Measurements from ENCODE around the gene ZDHHC22.

ZDHHC22 gene

DNA sequence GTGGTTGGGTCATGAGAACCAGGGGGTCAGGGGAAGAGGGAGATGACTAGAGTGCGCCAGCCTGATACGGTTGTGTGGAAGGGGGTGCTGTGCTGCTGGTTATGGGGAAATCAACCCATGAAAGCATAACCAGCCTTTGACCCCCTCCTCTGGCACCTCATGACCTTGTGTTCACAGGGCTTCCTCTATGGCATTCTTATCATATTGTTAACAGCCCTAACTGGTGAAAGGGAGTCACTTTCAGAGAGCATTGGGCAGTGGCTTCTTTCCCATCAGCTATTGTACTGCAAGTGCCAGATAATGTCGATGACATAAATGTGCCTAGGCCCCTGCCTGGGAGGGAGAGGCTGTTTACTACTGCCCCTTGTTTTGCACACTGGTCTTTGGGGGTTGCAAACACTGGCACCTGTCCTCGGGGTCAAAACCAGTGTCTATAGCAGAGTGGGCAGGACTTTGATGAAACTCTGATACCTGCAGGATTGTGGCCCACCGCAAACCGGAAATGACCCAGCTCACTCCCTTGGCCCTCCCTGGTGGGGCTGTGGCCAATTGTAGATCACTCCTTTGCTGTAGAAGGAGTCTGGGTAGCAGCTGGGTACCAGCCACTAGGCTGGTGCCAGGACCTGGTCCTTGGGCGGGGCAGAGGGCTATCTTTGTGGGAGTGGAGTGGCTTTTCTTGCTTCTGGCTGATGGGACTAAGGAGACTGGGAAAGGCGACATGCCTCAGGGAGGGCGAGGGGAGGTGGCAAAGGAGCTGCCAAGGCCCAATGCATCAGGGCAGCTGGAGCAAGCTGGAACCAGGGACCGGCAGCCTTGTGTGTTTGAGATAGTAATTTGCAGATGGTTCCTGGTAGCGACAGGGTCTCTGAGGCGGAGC lies 39.4 kb upstream of the ZDHHC22 start:
- H2AFZ ChIP-seq (ENCODE audit: low read length) = 0 out of 2 replicates have a peak overlapping the region, but pooled peaks have one; percentile 60
- no peaks in the 10 kb centered on the region for H3F3A ChIP-seq (ENCODE audit: insufficient read depth, low read length)
- H3K4me1 ChIP-seq (ENCODE audit: insufficient read depth, low read length, severe bottlenecking) = peaks cover 17% of the 10 kb centered on the region
- no peak overlapping the region for H3K9ac ChIP-seq (ENCODE audit: low read length)
- H3K9me2 ChIP-seq (ENCODE audit: low read depth, low read length) = no peaks in the 10 kb centered on the region
- no peaks in the 10 kb centered on the region for H3K36me3 ChIP-seq (ENCODE audit: insufficient read depth, low read length)
- no peaks in the 10 kb centered on the region for H3K79me2 ChIP-seq (ENCODE audit: insufficient read depth, low read length)
- H3K9me3 ChIP-seq (ENCODE audit: low read length) = no peaks in the 10 kb centered on the region
- TF ChIP-seq CTCF (IDR thresholded peaks at IDR 0.05; ENCODE audit: low read length) (no peak), EZH2 (IDR thresholded peaks at IDR 0.05; ENCODE audit: borderline replicate concordance, low read length) (no peak)
- H3K27ac ChIP-seq (ENCODE audit: low read depth, low read length, poor library complexity, severe bottlenecking) = peak overlapping the region; percentile 30
- peak overlapping the region; percentile 66 for H3K4me2 ChIP-seq (ENCODE audit: low read length)
- H3K27me3 ChIP-seq (ENCODE audit: insufficient read depth, low read length) = no peaks in the 10 kb centered on the region
- no peaks in the 10 kb centered on the region for H4K20me1 ChIP-seq (ENCODE audit: insufficient read depth, low read length)
- H3K4me3 ChIP-seq (ENCODE audit: low read depth, low read length, poor library complexity, severe bottlenecking) = peak overlapping the region; percentile 69

DNA sequence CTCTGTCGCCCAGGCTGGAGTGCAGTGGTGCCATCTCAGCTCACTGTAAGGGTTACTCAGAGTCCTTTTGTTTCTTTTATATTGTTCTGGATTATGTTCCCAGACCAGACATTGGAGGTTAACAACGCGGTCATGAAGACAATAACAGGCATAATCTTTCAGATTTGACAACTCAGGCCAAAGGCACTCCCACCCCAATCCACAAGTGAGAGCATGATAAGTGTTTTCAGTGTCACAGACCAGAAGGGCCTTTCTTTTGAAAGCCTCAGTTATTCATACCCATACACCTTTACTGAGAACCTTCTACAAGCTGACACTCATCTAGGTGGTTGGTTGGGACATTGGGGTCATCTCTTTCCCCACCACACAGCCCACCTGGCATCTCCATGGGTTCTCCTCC lies 37.1 kb upstream of the ZDHHC22 start:
- Histone ChIP-seq H3K9me3 (ENCODE audit: low read length) (no peaks in the 10 kb centered on the region), H3K27ac (ENCODE audit: low read depth, low read length, poor library complexity, severe bottlenecking) (no peak overlapping the region), H3K9me2 (ENCODE audit: low read depth, low read length) (no peaks in the 10 kb centered on the region), H3K9ac (ENCODE audit: low read length) (no peak overlapping the region), H3K36me3 (ENCODE audit: insufficient read depth, low read length) (no peaks in the 10 kb centered on the region), H3K4me1 (ENCODE audit: insufficient read depth, low read length, severe bottlenecking) (peaks cover 17% of the 10 kb centered on the region), H3K4me2 (ENCODE audit: low read length) (no peak overlapping the region), H4K20me1 (ENCODE audit: insufficient read depth, low read length) (no peaks in the 10 kb centered on the region), H3K4me3 (ENCODE audit: low read depth, low read length, poor library complexity, severe bottlenecking) (no peak overlapping the region), H3F3A (ENCODE audit: insufficient read depth, low read length) (no peaks in the 10 kb centered on the region), H3K27me3 (ENCODE audit: insufficient read depth, low read length) (no peaks in the 10 kb centered on the region), H3K79me2 (ENCODE audit: insufficient read depth, low read length) (no peaks in the 10 kb centered on the region), H2AFZ (ENCODE audit: low read length) (no peak overlapping the region)
- TF ChIP-seq EZH2 (IDR thresholded peaks at IDR 0.05; ENCODE audit: borderline replicate concordance, low read length) = no peak
- TF ChIP-seq CTCF (IDR thresholded peaks at IDR 0.05; ENCODE audit: low read length) = no peak

GRCh38 chr14:77177702-77178101 lies 36.1 kb upstream of the ZDHHC22 start:
- TF ChIP-seq EZH2 (IDR thresholded peaks at IDR 0.05; ENCODE audit: borderline replicate concordance, low read length) = no peak
- TF ChIP-seq CTCF (IDR thresholded peaks at IDR 0.05; ENCODE audit: low read length) = no peak
- Histone ChIP-seq H3F3A (ENCODE audit: insufficient read depth, low read length) (no peaks in the 10 kb centered on the region), H3K9me3 (ENCODE audit: low read length) (no peaks in the 10 kb centered on the region), H4K20me1 (ENCODE audit: insufficient read depth, low read length) (no peaks in the 10 kb centered on the region), H3K36me3 (ENCODE audit: insufficient read depth, low read length) (no peaks in the 10 kb centered on the region), H3K4me3 (ENCODE audit: low read depth, low read length, poor library complexity, severe bottlenecking) (no peak overlapping the region), H2AFZ (ENCODE audit: low read length) (no peak overlapping the region), H3K4me1 (ENCODE audit: insufficient read depth, low read length, severe bottlenecking) (peaks cover 13% of the 10 kb centered on the region), H3K27me3 (ENCODE audit: insufficient read depth, low read length) (no peaks in the 10 kb centered on the region), H3K79me2 (ENCODE audit: insufficient read depth, low read length) (no peaks in the 10 kb centered on the region), H3K27ac (ENCODE audit: low read depth, low read length, poor library complexity, severe bottlenecking) (no peak overlapping the region), H3K9me2 (ENCODE audit: low read depth, low read length) (no peaks in the 10 kb centered on the region), H3K4me2 (ENCODE audit: low read length) (no peak overlapping the region), H3K9ac (ENCODE audit: low read length) (no peak overlapping the region)

Data from OCI-LY1 (cell line).